NCI-H69 (cell line): Measurements from ENCODE around the gene TNNT1.
"Not testable (repeated sequence)": the region's sequence is repeated elsewhere in the genome, so short reads cannot be mapped to it uniquely, and the experiment has no call there.

ENCODE experiments used
- DNase-seq: peaks from one replicate; lab custom pipeline; 2025; lab: John Stamatoyannopoulos, UW

TNNT1 gene

GRCh38 chr19:55169136-55169535 is 20.1 kb upstream of the TNNT1 start:
- DNase-seq, result no peak

GRCh38 chr19:55166530-55167268 is 17.7 kb upstream of the TNNT1 start, which contains the start of gene DNAAF3:
DNAAF3 (minus strand) TSS chr19:55166613; CDS start chr19:55166413, 200 bp downstream.
- DNase-seq, result peak; percentile 99

- DNase-seq, result peak; percentile 92
Observed at GRCh38 chr19:55165952-55166529, 17.0 kb upstream of the TNNT1 start.

- peak; percentile 47 for DNase-seq
Observed at GRCh38 chr19:55161571-55162322, 12.7 kb upstream of the TNNT1 start.

- DNase-seq, result no peak
Observed at GRCh38 chr19:55160986-55161365, 12.0 kb upstream of the TNNT1 start.

GRCh38 chr19:55160128-55160985 is 11.4 kb upstream of the TNNT1 start:
- DNase-seq, result peak; percentile 98

- DNase-seq, result peak; percentile 33
Observed at GRCh38 chr19:55158848-55159749, 10.1 kb upstream of the TNNT1 start.

GRCh38 chr19:55158423-55158822 is 9.4 kb upstream of the TNNT1 start:
- no peak for DNase-seq

- DNase-seq, result no peak
Observed at GRCh38 chr19:55157064-55157908, 8.3 kb upstream of the TNNT1 start, which contains the start of gene TNNI3. TNNI3 (minus strand) TSS chr19:55157732; CDS start chr19:55157589, 143 bp downstream.

- peak; percentile 96 for DNase-seq
Observed at GRCh38 chr19:55156202-55157063, 7.4 kb upstream of the TNNT1 start.

GRCh38 chr19:55155784-55156183 is 6.8 kb upstream of the TNNT1 start:
- DNase-seq, result not testable (repeated sequence)

GRCh38 chr19:55153652-55154264 is 4.8 kb upstream of the TNNT1 start:
- no peak for DNase-seq

GRCh38 chr19:55152017-55152416 is 3.0 kb upstream of the TNNT1 start:
- peak; percentile 81 for DNase-seq

GRCh38 chr19:55147545-55148251 is 1.3 kb downstream of the TNNT1 start:
- peak; percentile 44 for DNase-seq

GRCh38 chr19:55146705-55147273 is 2.2 kb downstream of the TNNT1 start:
- DNase-seq, result peak; percentile 96

GRCh38 chr19:55146078-55146704 is 2.8 kb downstream of the TNNT1 start:
- DNase-seq, result peak; percentile 85

GRCh38 chr19:55145232-55145631 is 3.8 kb downstream of the TNNT1 start:
- no peak for DNase-seq
